HG02642 (cell line): ENCODE measurements around the gene PRR29.
"Not testable (repeated sequence)": the region's sequence is repeated elsewhere in the genome, so short reads cannot be mapped to it uniquely, and the experiment has no call there.

Experiments used
- ATAC-seq: cut with Tn5 transposase; IDR thresholded peaks from one replicate; pipeline ENCODE4 v1.9.1; 2021; ENCODE audit warnings: mild to moderate bottlenecking; ENCODE audit not compliant: unreplicated experiment, poor library complexity

PRR29 gene

DNA sequence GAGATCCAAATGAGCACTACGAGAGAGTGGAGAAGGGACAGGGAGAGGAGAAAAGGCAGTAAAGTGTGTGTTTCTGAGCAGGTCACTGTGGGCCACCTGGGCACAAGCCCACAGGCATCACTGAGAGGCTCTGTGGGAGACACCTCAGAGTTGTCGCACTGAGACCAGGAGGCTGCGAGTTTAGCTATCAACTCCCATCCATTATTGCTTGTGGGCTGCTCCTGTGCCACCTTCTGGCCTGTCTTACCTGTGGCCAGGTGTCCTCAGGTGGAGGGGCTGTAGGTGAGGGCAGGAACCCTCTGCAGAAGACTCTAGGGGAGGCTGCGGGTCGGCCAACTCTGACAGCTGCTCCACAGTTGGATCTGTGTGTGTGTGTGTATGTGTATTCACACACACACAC is 2.5 kb upstream of the PRR29 start:
- ATAC-seq, result no peak

DNA sequence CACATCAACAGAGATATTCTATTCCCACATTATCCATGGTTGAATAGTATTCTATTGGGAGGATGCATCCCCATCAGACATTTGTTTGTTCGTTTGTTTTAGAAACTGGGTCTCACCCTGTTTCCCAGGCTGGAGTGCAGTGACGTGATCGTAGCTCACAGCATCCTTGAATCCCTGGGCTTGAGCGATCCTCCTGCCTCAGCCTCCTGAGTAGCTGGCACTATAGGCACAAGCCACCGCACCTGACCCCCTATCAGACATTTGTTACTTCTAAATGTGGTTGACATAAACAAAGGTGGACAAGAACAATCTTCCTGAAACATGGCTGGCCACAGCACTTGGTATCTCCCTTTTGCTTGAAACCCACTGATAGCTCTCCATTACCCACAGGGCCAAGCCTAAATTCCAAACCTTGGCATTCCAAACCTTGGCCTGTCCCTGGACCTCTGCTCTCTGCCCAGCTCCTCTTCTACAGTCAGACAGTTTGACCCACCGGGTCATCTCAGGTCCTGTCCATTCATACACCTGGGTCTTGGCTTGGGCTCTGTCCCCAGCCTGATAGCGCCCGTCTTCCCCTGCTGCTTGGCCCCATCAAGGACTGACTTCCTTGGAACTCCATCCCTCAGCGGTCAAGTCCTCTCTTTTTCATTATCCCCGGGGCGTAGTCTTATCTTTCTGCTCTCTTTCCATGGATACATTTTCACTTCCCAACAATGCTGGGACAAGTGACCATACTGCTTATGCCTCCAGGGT is 1.5 kb upstream of the PRR29 start:
- ATAC-seq, result no peak

- ATAC-seq, result no peak
These were observed 656 bp upstream of the PRR29 start for GRCh38 chr17:63997341-63998048.

GRCh38 chr17:63998721-63999679 is 849 bp downstream of the PRR29 start:
- ATAC-seq, result no peak

DNA sequence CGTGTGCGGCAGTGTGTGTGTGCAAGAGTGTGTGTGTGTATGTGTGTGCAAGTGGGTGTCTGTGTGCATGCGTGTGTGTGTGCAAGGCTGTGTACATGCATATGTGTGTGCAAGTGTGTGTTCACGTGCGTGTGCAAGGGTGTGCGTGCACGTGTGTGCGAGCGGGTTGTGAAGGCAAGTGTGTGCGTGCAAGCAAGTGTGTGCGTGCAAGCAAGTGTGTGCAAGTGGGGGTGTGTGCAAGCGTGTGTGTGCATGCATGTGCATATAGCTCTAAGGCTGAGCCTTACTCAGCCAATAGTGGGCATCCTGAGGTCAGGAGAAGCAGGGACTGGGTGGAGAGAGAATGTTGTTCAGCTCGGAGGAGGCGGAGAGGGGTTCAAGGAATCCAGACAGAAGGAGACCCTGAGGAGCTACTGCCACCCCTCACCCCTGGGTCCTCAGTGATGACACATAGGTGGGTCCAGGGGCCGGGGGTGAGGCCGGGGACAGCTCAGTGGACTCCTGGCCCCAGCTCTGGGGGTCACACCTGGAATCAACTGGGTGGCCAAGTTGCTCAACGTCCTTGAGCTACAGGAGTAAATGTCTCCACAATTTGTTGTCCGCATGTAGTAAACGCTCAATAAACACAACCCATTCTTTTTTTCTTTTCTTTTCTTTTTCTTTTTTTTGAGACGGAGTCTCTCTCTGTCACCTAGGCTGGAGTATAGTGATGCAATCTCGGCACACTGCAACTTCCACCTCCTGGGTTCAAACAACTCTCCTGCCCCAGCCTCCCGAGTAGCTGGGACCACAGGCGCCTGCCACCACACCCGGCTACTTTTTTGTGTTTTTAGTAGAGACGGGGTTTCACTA is 1.8 kb downstream of the PRR29 start:
- no peak for ATAC-seq

DNA sequence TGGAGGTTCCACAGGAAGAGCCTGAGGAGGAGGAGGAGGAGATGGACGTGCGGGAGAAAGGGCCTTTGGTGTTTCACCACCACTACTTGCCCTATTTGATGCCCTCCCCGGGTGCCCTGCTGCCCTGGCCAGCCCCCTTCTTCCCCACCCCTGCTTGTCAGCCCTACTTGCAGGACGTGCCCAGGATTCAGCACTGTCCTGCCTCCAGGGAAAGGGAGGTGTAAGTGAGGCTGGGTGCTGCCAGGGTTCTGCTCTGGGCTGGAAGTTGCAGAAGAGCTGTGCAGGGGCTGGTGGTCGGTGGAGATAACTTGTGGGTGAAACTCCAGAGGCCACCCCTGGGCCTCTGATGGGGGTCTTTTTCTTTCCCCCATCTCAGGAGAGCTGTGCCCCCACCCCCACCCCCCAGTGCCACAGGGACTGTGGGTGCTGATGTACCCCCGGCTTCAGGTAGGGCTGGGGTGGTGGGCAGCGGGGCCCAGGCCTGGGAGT is 3.0 kb downstream of the PRR29 start:
- no peak for ATAC-seq

GRCh38 chr17:64001763-64002529 is 3.8 kb downstream of the PRR29 start:
- ATAC-seq, result no peak

DNA sequence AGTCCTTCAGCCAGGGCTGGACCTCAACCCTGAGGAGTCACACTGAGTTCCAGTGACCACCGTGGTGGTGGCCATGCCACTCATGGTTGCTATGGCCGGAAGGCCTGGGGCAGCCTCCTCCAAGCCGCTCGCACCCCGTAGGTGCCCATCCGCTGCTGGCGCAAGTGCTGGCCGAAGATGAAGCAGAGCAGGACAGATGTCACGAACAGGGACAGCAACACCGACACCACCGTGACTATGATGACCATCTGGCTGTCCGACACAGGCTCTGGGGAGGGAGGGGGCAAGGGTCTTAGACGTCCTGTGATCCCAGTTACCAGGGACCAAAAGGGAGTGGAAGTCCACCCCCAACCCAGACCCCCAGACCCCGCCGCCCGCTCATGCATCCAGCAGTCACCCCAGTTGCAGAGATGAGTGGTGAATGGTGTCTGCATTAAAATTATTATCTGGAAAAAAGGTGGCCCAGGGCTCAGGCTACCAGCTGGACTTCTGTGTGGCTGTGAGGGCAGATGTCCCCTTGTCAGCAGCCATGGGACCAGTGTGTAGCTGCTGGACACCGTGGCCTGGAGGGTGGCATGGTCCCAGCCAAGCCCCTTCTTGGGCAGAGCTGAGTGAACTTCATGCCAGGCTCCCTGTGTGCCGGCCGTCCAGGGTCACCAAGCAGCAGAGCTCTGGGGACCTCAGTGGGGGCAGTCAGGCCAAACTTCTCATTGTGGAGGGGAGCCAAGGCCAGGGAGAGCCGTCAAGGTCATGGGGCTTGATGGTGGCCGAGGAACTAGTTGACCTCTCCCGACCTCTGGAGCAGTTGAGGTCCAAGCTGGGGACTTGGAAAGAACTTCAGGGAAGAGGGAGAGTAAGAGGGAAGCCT is 4.7 kb downstream of the PRR29 start:
- no peak for ATAC-seq

- no peak for ATAC-seq
These were observed 5.5 kb downstream of the PRR29 start for GRCh38 chr17:64003526-64004121.

DNA sequence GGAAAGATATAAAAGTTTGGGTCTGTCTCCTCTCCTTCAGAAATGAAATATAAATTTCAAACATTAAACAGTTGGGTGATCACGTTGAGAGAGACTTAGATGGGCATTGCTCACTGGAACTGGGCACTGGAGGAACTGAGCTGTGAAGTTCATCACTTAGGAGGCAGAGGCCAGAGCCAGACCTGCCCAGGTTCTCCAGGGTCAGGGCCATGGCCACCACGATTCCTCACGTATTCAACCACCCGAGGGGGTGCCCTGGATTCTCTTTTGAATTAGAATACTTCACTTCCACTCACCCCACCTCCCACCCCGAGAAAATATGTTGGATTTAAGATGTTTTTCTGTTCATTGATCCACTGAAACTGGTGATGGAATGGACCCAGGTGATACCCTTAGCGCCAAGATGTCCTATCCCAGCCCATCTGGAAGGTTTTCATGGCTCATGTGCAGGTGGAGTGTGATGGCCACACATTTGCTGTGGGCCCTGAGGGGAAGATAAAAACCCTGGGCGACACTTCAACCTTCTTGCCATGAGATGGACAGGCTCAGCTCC is 6.1 kb downstream of the PRR29 start:
- ATAC-seq, result no peak

DNA sequence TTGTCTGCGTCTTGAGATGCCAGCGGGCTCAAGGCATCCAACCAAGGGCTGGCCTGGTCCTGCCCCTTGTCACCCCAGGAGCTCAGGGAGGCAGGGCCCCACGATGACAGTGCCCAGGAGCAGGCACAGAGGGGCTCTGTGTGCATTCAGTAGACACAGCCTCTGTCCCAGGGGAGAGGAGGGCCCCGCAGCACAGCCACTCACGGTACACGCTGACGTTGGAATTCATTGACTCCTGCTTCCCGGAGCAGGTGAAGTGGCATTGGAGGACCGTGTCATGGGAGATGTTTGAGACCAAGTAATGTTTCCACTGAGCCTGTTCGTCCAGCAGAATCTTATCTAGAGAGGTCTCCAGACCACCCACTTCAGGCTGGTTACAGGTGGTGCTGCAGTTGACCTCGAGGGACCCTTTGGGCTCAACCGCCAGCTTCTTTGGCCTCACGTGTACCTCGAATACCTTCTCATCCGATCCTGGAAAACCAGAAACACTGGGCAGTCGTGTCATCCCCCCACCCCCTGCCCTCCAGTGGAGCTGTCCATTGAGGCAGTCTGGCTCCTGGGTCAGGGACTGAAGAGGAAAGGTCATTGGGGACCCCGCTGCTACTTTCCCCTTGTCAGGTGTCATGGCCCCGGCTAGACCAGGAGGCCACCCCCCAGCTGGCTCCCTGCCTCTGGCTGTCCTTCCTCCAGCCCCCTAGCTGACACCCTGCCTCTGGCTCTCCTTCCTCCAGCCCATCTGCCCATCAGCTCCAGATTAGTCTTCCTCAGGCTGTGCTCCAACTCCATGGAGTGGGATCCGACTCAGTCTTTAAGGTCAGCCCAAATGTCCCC is 7.0 kb downstream of the PRR29 start:
- ATAC-seq, result no peak

- ATAC-seq, result no peak
These were observed 7.6 kb downstream of the PRR29 start for GRCh38 chr17:64005734-64006167.

DNA sequence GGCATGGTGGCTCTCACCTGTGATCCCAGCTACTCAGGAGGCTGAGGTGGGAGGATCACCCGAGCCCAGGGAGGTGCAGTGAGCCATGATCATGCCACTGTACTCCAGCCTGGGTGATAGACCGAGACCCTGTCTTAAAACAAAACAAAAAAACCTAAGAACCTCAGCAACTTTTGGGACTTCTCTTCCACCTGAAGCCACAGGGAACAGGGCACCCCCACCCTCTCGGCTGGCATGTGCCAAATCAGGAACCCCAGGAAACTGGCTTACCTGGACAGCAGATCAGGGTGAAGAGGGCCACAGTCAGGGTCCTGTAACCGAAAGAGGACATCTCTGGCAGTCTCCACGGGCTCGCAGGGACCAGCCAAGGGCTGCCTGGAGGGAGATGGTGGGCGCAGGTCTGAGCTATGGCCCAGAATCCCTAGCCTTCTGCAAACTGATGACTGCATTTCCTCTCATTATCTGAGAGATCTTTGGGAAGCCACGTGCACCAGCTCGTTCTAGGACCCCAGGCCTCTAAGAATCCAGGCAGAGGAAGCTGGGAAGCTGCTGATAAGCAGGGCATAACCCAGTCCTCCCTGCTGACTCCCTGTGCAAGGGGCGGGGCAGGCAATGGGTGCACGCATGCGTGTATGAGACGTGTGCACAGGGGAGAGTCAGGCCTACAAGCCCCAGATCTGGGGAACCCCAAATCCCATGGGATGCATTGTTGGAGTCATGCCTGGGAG is 8.4 kb downstream of the PRR29 start:
- no peak for ATAC-seq

DNA sequence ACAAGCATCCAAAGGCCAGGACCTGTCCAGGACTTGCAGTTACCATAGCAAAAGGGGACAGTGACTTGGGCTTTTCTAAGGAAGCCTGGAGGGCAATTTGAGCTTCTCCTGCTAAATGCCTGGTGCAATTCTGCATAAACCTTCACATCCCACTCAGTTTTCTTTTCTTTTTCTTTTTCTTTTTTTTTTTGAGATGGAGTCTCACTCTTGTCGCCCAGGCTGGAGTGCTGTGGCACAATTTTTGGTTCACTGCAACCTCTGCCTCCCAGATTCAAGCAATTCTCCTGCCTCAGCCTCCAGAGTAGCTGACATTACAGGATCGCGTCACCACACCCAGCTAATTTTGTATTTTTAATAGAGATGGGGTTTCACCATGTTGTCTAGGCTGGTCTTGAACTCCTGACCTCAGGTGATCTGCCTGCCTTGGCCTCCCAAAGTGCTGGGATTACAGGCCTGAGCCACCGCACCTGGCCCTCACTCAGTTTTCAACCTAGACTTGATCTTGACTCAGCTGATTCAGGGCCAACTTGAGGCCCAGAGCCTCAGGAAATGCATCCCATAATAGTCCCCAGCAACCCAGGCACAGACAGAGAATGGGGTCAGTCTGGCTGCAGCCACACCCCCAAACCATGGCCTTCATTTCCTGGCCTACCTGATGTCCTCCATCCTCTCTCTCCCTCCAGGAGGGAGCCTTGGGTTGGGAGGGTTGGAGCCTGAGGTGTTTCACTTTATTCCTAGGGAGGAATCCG is 9.1 kb downstream of the PRR29 start:
- not testable (repeated sequence) for ATAC-seq

DNA sequence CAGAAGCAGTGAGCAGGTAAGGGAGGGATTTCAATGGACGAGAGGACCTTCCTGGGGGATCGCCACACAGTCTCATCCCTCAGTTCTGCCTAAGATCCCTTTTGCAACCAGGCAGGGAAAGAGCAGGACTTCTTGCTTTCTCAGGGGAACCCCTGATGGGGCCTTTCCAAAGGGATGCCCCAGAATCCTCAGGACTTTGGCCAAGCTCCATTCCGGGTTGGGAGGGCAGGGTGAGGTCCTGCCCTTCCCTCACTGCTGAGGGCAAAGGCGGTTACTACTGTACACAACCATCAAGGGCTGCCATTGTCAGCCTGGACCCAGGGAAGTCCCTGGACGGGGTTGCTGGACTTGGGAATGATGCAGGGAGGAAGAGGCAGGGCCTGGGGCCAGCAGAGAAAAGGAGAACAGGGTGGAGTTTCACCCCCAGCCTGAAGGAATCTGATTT is 9.7 kb downstream of the PRR29 start:
- ATAC-seq, result no peak
